Upper lobe of left lung (tissue), 4 donors: ENCODE results near the gene MCM9.
"Not testable (repeated sequence)": the region's sequence is repeated elsewhere in the genome, so short reads cannot be mapped to it uniquely, and the experiment has no call there.

ENCODE experiments used
- CTCF ChIP-seq, 6 experiments: fragments of 450-650 bp in 4 of 6; fragments of 200-600 bp in 2 of 6; sonication (generic) in 2 of 6; IDR thresholded peaks; one replicate each; pipeline ENCODE4 v1.5.1; 2016 to 2019; ENCODE audit warnings: antibody characterized with exemption in 6 of 6
- EP300 ChIP-seq, 4 donors: sonication (generic); formaldehyde crosslinking; IDR thresholded peaks; one replicate each; pipeline ENCODE4 v1.5.1; 2017; ENCODE audit warnings: antibody characterized with exemption in 4 of 4, control low read depth in 2 of 4
- POLR2A ChIP-seq, 4 donors: fragments of 450-650 bp; IDR thresholded peaks; one replicate each; pipeline ENCODE4 v1.5.1; 2016 to 2017; ENCODE audit warnings: antibody characterized with exemption in 4 of 4, mild to moderate bottlenecking in 2 of 4

GRCh38 chr6:118765316-118765715 lies 169.6 kb downstream of the MCM9 start:
- not testable (repeated sequence) for TF ChIP-seq EP300, CTCF, POLR2A (IDR thresholded peaks at IDR 0.05)
